K562 (cell line): Measurements from ENCODE around the gene IGSF23. TPM values are rescaled to one million over a fixed set of nuclear protein-coding genes. Genes with fewer than 3 reads are reported as not detected.

ENCODE experiments used
- ARNT ChIP-seq, 2 experiments: fragments of 450-650 bp; IDR thresholded peaks; 2 replicates each; pipeline ENCODE4 v1.6.1; 2016; ENCODE audit warnings: mild to moderate bottlenecking in 1 of 2
- BMI1 ChIP-seq: fragments of 150-350 bp; IDR thresholded peaks from 2 replicates; pipeline ENCODE4 v1.6.1; 2014; ENCODE audit warnings: low read length
- CXXC5 ChIP-seq: fragments of 250-450 bp; sonication (Bioruptor Pico); IDR thresholded peaks from 2 replicates; pipeline ENCODE4 v1.8.0; 2022; ENCODE audit warnings: inconsistent platforms, mild to moderate bottlenecking, moderate library complexity
- E2F3 ChIP-seq: fragments of 250-450 bp; sonication (Bioruptor Pico); IDR thresholded peaks from 2 replicates; pipeline ENCODE4 v1.4.0; 2020; ENCODE audit warnings: mild to moderate bottlenecking
- HDAC3 ChIP-seq: fragments of 450-650 bp; IDR thresholded peaks from 2 replicates; pipeline ENCODE4 v1.6.1; 2018; ENCODE audit warnings: borderline replicate concordance, mild to moderate bottlenecking, moderate library complexity; ENCODE audit not compliant: partially characterized antibody
- HOMEZ ChIP-seq: fragments of 250-450 bp; sonication (Bioruptor Pico); IDR thresholded peaks from 2 replicates; pipeline ENCODE4 v1.4.0; 2020; ENCODE audit warnings: mild to moderate bottlenecking, moderate library complexity
- MECOM ChIP-seq: fragments of 250-450 bp; sonication (Bioruptor Pico); IDR thresholded peaks from 2 replicates; pipeline ENCODE4 v1.8.0; 2022; ENCODE audit warnings: inconsistent platforms
- MEF2A ChIP-seq: IDR thresholded peaks from 2 replicates; pipeline ENCODE4 v1.6.1; 2011; ENCODE audit warnings: low read depth, mild to moderate bottlenecking, low read length, moderate library complexity; ENCODE audit not compliant: control insufficient read depth
- MYC ChIP-seq, 2 experiments: fragments of 250-450 bp in 1 of 2; sonication (Bioruptor Pico) in 1 of 2; IDR thresholded peaks; 2 replicates each; pipeline versions ENCODE4 v1.5.1 to v1.6.1; 2012 to 2021; ENCODE audit warnings: low read depth in 2 of 2, borderline replicate concordance in 1 of 2, improper control_type of control experiment in 1 of 2, low read length in 1 of 2, mild to moderate bottlenecking in 1 of 2, moderate library complexity in 1 of 2
- NONO ChIP-seq, 2 experiments: fragments of 200-400 bp in 1 of 2; fragments of 450-650 bp in 1 of 2; formaldehyde crosslinking in 1 of 2; IDR thresholded peaks; 2 replicates each; pipeline ENCODE4 v1.6.1; 2017; ENCODE audit warnings: low read depth in 2 of 2, mild to moderate bottlenecking in 2 of 2, moderate library complexity in 2 of 2, low read length in 1 of 2
- NR2F6 ChIP-seq: fragments of 450-650 bp; formaldehyde crosslinking; IDR thresholded peaks from 2 replicates; pipeline ENCODE4 v1.4.0; 2020; ENCODE audit warnings: mild to moderate bottlenecking
- RAD51 ChIP-seq: fragments of 450-650 bp; IDR thresholded peaks from 2 replicates; pipeline ENCODE4 v1.7.1; 2016; ENCODE audit warnings: low read depth, mild to moderate bottlenecking, borderline replicate concordance
- SMC3 ChIP-seq: conservative IDR thresholded peaks from 2 replicates; pipeline ENCODE4 v1.6.1; 2011; ENCODE audit warnings: low read depth, low read length, improper control_type of control experiment; ENCODE audit not compliant: insufficient read depth
- TEAD4 ChIP-seq, 2 experiments: sonication (generic) in 1 of 2; formaldehyde crosslinking in 1 of 2; IDR thresholded peaks; 2 replicates each; pipeline versions ENCODE4 v1.6.1 to v1.8.0; 2012 to 2022; ENCODE audit warnings: borderline replicate concordance in 1 of 2, inconsistent platforms in 1 of 2, low read length in 1 of 2, mild to moderate bottlenecking in 1 of 2, missing genetic modification reagents in 1 of 2
- TFAM ChIP-seq: fragments of 250-450 bp; sonication (Bioruptor Pico); conservative IDR thresholded peaks from 2 replicates; pipeline ENCODE4 v1.5.0; 2021; ENCODE audit warnings: mild to moderate bottlenecking, moderate library complexity
- ZBTB17 ChIP-seq: fragments of 450-650 bp; formaldehyde crosslinking; IDR thresholded peaks from 2 replicates; pipeline ENCODE4 v1.4.0; 2020; ENCODE audit warnings: mild to moderate bottlenecking
- ZBTB26 ChIP-seq: fragments of 450-650 bp; formaldehyde crosslinking; IDR thresholded peaks from 2 replicates; pipeline ENCODE4 v1.4.0; 2022; ENCODE audit warnings: missing genetic modification characterization
- ZBTB43 ChIP-seq: sonication (generic); formaldehyde crosslinking; IDR thresholded peaks from 2 replicates; pipeline ENCODE4 v1.8.0; 2023; ENCODE audit warnings: mild to moderate bottlenecking, missing genetic modification reagents
- ZFP30 ChIP-seq: fragments of 250-450 bp; sonication (Bioruptor Pico); IDR thresholded peaks from 2 replicates; pipeline ENCODE4 v1.8.0; 2022; ENCODE audit warnings: moderate library complexity, mild to moderate bottlenecking, inconsistent platforms, borderline replicate concordance
- ZNF217 ChIP-seq: sonication (generic); formaldehyde crosslinking; IDR thresholded peaks from 2 replicates; pipeline ENCODE4 v1.8.0; 2022; ENCODE audit warnings: mild to moderate bottlenecking, missing genetic modification reagents
- ZNF24 ChIP-seq: fragments of 450-650 bp; IDR thresholded peaks from 2 replicates; pipeline ENCODE4 v1.6.1; 2016
- ZNF324 ChIP-seq: fragments of 250-450 bp; sonication (Bioruptor Pico); IDR thresholded peaks from 2 replicates; pipeline ENCODE4 v1.4.0; 2020; ENCODE audit warnings: mild to moderate bottlenecking
- ZNF584 ChIP-seq: fragments of 200-800 bp; sonication (Bioruptor generic); IDR thresholded peaks from 2 replicates; pipeline ENCODE4 v1.6.1; 2016; ENCODE audit warnings: low read depth, mild to moderate bottlenecking, missing genetic modification characterization, missing compliant biosample characterization
- ZNF780A ChIP-seq: fragments of 250-450 bp; sonication (Bioruptor Pico); IDR thresholded peaks from 2 replicates; pipeline ENCODE4 v1.5.0; 2021; ENCODE audit warnings: mild to moderate bottlenecking
- ZNF79 ChIP-seq: fragments of 250-450 bp; sonication (Bioruptor Pico); IDR thresholded peaks from 2 replicates; pipeline ENCODE4 v1.4.0; 2020; ENCODE audit warnings: low read depth, mild to moderate bottlenecking, moderate library complexity
- polyA plus RNA-seq, 8 experiments: library from polyadenylated mRNA; depleted of rRNA in 4 of 8; stranded (reverse) in 5 of 8; unstranded in 3 of 8; fragments of >200 nt; fragmentation: Nextera tagmentation in 2 of 8; fragmentation: Illumina TruSeq in 1 of 8; extraction: Ambion mirVana in 2 of 8; extraction: Trizol in 1 of 8; gene quantifications; 2 replicates each; pipeline versions ENCODE4 v1.2.1 to v1.2.3, GENCODE V29; 2011 to 2014; ENCODE audit warnings: inconsistent platforms in 1 of 8, missing spikeins in 1 of 8
- total RNA-seq, 7 experiments: library from RNA; depleted of rRNA in 6 of 7; stranded (reverse); fragments of >200 nt in 6 of 7; fragmentation: Illumina TruSeq in 2 of 7; extraction: Trizol in 2 of 7; gene quantifications; 2 replicates each; pipeline versions ENCODE4 v1.2.1 to v1.2.3, GENCODE V29; 2011 to 2021; ENCODE audit warnings: low replicate concordance in 1 of 7

IGSF23 gene
- total and polyA plus RNA-seq, 9 of the 15 experiments (the other 6 are each of a cell fraction or from before 2014, with no cell fraction given): not detected

- TF ChIP-seq ZNF584 (CRISPR knock-in tag) (no peak), RAD51 (no peak), ZBTB43 (CRISPR knock-in tag) (no peak), MECOM (no peak), HOMEZ (CRISPR knock-in tag) (no peak), MYC (IDR thresholded peaks at IDR 0.05; ENCODE audit: low read depth, low read length) (no peak), MYC (CRISPR knock-in tag; IDR thresholded peaks at IDR 0.05; ENCODE audit: borderline replicate concordance, low read depth) (no peak), E2F3 (CRISPR knock-in tag) (no peak), HDAC3 (no peak), ZNF217 (CRISPR knock-in tag) (no peak), ZFP30 (CRISPR knock-in tag) (no peak), ARNT (IDR thresholded peaks at IDR 0.05) (peak; percentile 5 to 20; a peak in 1 of 4 replicates), ZBTB26 (CRISPR knock-in tag) (no peak), ZNF79 (CRISPR knock-in tag) (no peak), NR2F6 (CRISPR knock-in tag) (no peak), TEAD4 (IDR thresholded peaks at IDR 0.05; ENCODE audit: low read length) (peak; percentile 36; the same call in 1 of the 2 replicates), TEAD4 (CRISPR knock-in tag; IDR thresholded peaks at IDR 0.05; ENCODE audit: borderline replicate concordance) (no peak), SMC3 (0 out of 2 replicates have a peak, but pooled peaks have one; percentile 45), ZBTB17 (CRISPR knock-in tag) (no peak), ZNF324 (CRISPR knock-in tag) (no peak), NONO (IDR thresholded peaks at IDR 0.05; ENCODE audit: low read depth in 2 of 2, low read length in 1 of 2) (no peak), BMI1 (no peak), MEF2A (no peak), TFAM (CRISPR knock-in tag) (no peak), CXXC5 (CRISPR knock-in tag) (no peak), ZNF24 (no peak), ZNF780A (no peak)
Measured at GRCh38 chr19:44570984-44571684, 42.2 kb upstream of the IGSF23 start (continued).
